Mesothelial cell of epicardium (in vitro differentiated cells): ENCODE data around the gene TMEM41B. TPM values are rescaled to one million over a fixed set of nuclear protein-coding genes. Genes with fewer than 3 reads are reported as not detected.

Source experiments
- DNase-seq, 2 experiments: peaks; one replicate each; pipeline ENCODE4 v3.0.0; 2021; ENCODE audit warnings: low spot score in 2 of 2; ENCODE audit not compliant: unreplicated experiment in 2 of 2
- H3K27ac Mint-ChIP-seq: 2 replicates; pipeline ENCODE4 v1.8.0; 2021; ENCODE audit warnings: mixed read lengths
- H3K27me3 Mint-ChIP-seq: 2 replicates; pipeline ENCODE4 v1.8.0; 2021; ENCODE audit warnings: low read depth, mixed read lengths
- H3K36me3 Mint-ChIP-seq: 2 replicates; pipeline ENCODE4 v1.8.0; 2021; ENCODE audit warnings: mixed read lengths
- H3K4me1 Mint-ChIP-seq: 2 replicates; pipeline ENCODE4 v1.8.0; 2021; ENCODE audit warnings: mixed read lengths
- H3K4me3 Mint-ChIP-seq: 2 replicates; pipeline ENCODE4 v1.8.0; 2021; ENCODE audit warnings: mild to moderate bottlenecking, moderate library complexity, mixed read lengths
- H3K9me3 Mint-ChIP-seq: 2 replicates; pipeline ENCODE4 v1.8.0; 2021; ENCODE audit warnings: mixed read lengths
- CTCF ChIP-seq: fragments of 200-600 bp; sonication (generic); IDR thresholded peaks from one replicate; pipeline ENCODE4 v1.5.0; 2021; ENCODE audit warnings: antibody characterized with exemption; ENCODE audit not compliant: unreplicated experiment
- total RNA-seq: library from RNA; stranded (reverse); gene quantifications from 3 replicates; pipeline ENCODE4 v1.2.1, GENCODE V29; 2021

Gene TMEM41B
- total RNA-seq, 1 donor from 2014 or later = 64.5 TPM

- H3K27ac Mint-ChIP-seq = no peak overlapping the region
- H3K4me3 Mint-ChIP-seq = no peak overlapping the region
- H3K4me1 Mint-ChIP-seq = no peaks in the 10 kb centered on the region
- no peaks in the 10 kb centered on the region for H3K27me3 Mint-ChIP-seq
- TF ChIP-seq CTCF = no peak
- H3K9me3 Mint-ChIP-seq = no peaks in the 10 kb centered on the region
- peaks cover 26% of the 10 kb centered on the region for H3K36me3 Mint-ChIP-seq
- DNase-seq = no peak
Observed at GRCh38 chr11:9285850-9286587, 28.4 kb downstream of the TMEM41B start.

GRCh38 chr11:9280655-9281301 lies 33.6 kb downstream of the TMEM41B start:
- peaks cover 17% of the 10 kb centered on the region for H3K36me3 Mint-ChIP-seq
- TF ChIP-seq CTCF = no peak
- no peaks in the 10 kb centered on the region for H3K27me3 Mint-ChIP-seq
- H3K4me1 Mint-ChIP-seq = peaks cover 3% of the 10 kb centered on the region
- peak overlapping the region; percentile 25 for H3K27ac Mint-ChIP-seq
- H3K4me3 Mint-ChIP-seq = no peak overlapping the region
- no peaks in the 10 kb centered on the region for H3K9me3 Mint-ChIP-seq
- no peak for DNase-seq

GRCh38 chr11:9277176-9277575 lies 37.2 kb downstream of the TMEM41B start:
- H3K27me3 Mint-ChIP-seq = no peaks in the 10 kb centered on the region

GRCh38 chr11:9276571-9276970 lies 37.8 kb downstream of the TMEM41B start:
- H3K36me3 Mint-ChIP-seq = peaks cover 7% of the 10 kb centered on the region
- H3K27ac Mint-ChIP-seq = no peak overlapping the region

More at GRCh38 chr11:9277176-9277575, 37.2 kb downstream of the TMEM41B start:
- Mint-ChIP-seq H3K27ac (peak overlapping the region; percentile 69), H3K9me3 (no peaks in the 10 kb centered on the region), H3K4me3 (no peak overlapping the region), H3K4me1 (peaks cover 5% of the 10 kb centered on the region), H3K36me3 (peaks cover 7% of the 10 kb centered on the region)
- no peak for DNase-seq
- TF ChIP-seq CTCF = no peak

More at GRCh38 chr11:9276571-9276970, 37.8 kb downstream of the TMEM41B start:
- Mint-ChIP-seq H3K27me3 (no peaks in the 10 kb centered on the region), H3K9me3 (no peaks in the 10 kb centered on the region), H3K4me3 (no peak overlapping the region), H3K4me1 (peaks cover 5% of the 10 kb centered on the region)
- no peak for DNase-seq
- no peak for TF ChIP-seq CTCF
